Measurements from ENCODE around the gene MAN2A2.

The MAN2A2 gene

DNA sequence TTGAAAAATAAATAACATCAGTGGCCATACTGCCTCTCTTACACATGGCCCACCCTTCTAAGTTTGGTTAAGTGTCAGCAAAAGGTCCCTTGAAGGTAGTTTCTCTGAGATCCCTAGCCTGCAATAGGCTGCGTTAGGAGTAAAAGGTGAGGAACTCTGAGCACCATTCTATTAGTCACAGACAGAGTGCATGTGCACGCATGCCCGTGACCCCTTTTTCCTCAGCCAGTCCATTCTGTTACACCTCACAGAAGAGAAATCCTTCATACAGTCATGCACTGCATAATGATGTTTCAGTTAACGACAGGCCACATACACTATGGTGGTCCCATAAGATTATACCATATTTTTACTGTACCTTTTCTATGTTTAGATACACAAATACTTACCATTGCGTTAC, 64.1 kb downstream of the MAN2A2 start:
- no peak for DNase-seq (ENCODE audit: low spot score)

DNA sequence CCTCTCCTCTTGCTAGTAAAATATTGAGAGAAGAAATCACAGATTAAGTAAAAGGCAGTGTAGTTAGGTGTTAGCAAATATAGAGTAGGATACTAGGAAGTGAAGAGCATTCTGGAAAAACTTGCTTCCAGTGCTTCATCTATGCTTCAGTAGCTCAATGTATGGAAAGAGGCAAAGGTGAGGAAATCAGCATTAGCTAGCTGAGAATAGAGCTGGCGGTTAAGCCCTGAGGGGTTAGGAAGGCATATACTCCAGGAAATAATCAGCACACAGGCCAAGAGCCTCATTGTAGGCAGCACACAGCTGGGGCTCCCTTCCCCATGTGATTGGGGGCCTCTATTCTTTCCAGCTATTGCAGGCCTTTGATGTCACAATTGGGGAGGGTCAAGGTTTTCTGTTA, 65.3 kb downstream of the MAN2A2 start:
- no peak for DNase-seq (ENCODE audit: low spot score)

DNA sequence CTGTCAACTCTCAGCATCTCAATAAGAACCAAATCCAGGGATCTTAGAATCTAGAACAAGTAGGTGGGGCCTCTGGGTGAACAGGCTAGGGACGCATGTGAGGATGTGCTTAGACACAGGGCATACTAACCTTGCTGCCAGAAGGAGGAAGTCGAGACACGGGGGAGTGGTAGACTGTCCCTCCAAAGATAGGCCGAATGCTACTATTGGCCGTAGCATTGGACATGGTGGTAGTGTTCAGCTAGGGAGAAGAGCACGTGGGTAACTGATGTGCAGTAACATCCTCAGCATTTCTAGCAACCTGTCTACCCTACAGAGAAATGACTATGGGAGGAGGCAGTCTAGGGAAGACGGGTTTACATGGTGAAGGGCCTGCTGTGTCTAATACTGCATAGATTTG, 67.2 kb downstream of the MAN2A2 start:
- DNase-seq (ENCODE audit: low spot score) = no peak

DNA sequence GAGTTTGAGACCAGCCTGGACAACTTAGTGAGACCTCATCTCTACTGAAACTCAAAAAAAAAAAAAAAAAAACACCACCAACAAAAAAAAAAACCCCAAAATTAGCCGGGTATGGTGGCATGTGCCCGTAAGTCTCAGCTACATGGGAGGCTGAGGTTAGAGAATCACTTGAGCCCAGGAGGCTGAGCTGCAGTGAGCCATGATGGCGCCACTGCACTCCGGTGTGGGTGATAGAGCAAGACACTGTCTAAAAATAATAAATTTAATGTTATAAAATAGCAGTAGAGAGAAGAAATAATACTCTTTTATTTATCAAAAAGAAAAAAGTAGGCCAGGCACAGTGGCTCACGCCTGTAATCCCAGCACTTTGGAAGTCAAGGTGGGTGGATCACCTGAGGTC, 69.0 kb downstream of the MAN2A2 start:
- no peak for DNase-seq (ENCODE audit: low spot score)

Data from globus pallidus (tissue), 1 donor.